ENCODE measurements around the gene CDK6.

CDK6 gene

GRCh38 chr7:92705831-92706230 lies 130.5 kb downstream of the CDK6 start:
- no peak for DNase-seq

- DNase-seq = no peak
Observed at GRCh38 chr7:92704858-92705257, 131.5 kb downstream of the CDK6 start.

GRCh38 chr7:92702535-92702934 lies 133.8 kb downstream of the CDK6 start:
- DNase-seq = no peak

- DNase-seq = no peak
Observed at GRCh38 chr7:92699966-92700514, 136.3 kb downstream of the CDK6 start.

GRCh38 chr7:92699560-92699959 lies 136.8 kb downstream of the CDK6 start:
- DNase-seq = no peak

GRCh38 chr7:92698237-92698841 lies 138.0 kb downstream of the CDK6 start:
- DNase-seq = no peak

GRCh38 chr7:92697414-92697813 lies 139.0 kb downstream of the CDK6 start:
- DNase-seq = no peak

GRCh38 chr7:92697012-92697411 lies 139.4 kb downstream of the CDK6 start:
- no peak for DNase-seq

- no peak for DNase-seq
Observed at GRCh38 chr7:92696584-92696983, 139.8 kb downstream of the CDK6 start.

- DNase-seq = peak; percentile 46
Observed at GRCh38 chr7:92695308-92696261, 140.8 kb downstream of the CDK6 start.

GRCh38 chr7:92694211-92694610 lies 142.2 kb downstream of the CDK6 start:
- DNase-seq = no peak

GRCh38 chr7:92693519-92693918 lies 142.9 kb downstream of the CDK6 start:
- DNase-seq = no peak

- peak; percentile 76 for DNase-seq
Observed at GRCh38 chr7:92691578-92691977, 144.8 kb downstream of the CDK6 start.

GRCh38 chr7:92685136-92686042 lies 151.0 kb downstream of the CDK6 start:
- no peak for DNase-seq

GRCh38 chr7:92684274-92684673 lies 152.1 kb downstream of the CDK6 start:
- DNase-seq = no peak

GRCh38 chr7:92682903-92683539 lies 153.4 kb downstream of the CDK6 start:
- no peak for DNase-seq

- no peak for DNase-seq
Observed at GRCh38 chr7:92682330-92682729, 154.0 kb downstream of the CDK6 start.

- no peak for DNase-seq
Observed at GRCh38 chr7:92681633-92682032, 154.7 kb downstream of the CDK6 start.

GRCh38 chr7:92680442-92680841 lies 155.9 kb downstream of the CDK6 start:
- no peak for DNase-seq

- no peak for DNase-seq
Observed at GRCh38 chr7:92678291-92678920, 158.0 kb downstream of the CDK6 start.

GRCh38 chr7:92674379-92674778 lies 162.0 kb downstream of the CDK6 start:
- no peak for DNase-seq

All from suppressor macrophage treated with lipopolysaccharide for 4 hours (primary cell).